IMR-90 (cell line): Measurements from ENCODE around the gene CERS4. TPM values are rescaled to one million over a fixed set of nuclear protein-coding genes. Genes with fewer than 3 reads are reported as not detected.

Experiments used
- ATAC-seq: fragments of 200-7000 bp; cut with Tn5 transposase; 2 replicates; pipeline ENCODE4 v1.9.1; 2020; ENCODE audit warnings: low read depth, mild to moderate bottlenecking, moderate library complexity
- BruUV-seq: library from RNA; stranded (reverse); fragments of 400-500 nt; replicated peaks from 2 replicates; lab custom pipeline; 2021; lab: Mats Ljungman, UMichigan
- CTCF ChIA-PET: fragments of 300-600 bp; formaldehyde crosslinking; extraction: SDS; loops from one replicate; lab custom pipeline; 2021; ENCODE audit warnings: antibody characterized with exemption; lab: Yijun Ruan, JAX
- POLR2A ChIA-PET: fragments of 300-600 bp; sonication (Branson Sonifier 250); formaldehyde crosslinking; loops from one replicate; lab custom pipeline; 2022; ENCODE audit warnings: antibody characterized with exemption; ENCODE audit not compliant: unreplicated experiment; lab: Charles Lee
- DNase-seq: peaks from one replicate; pipeline ENCODE4 v3.0.0; 2013
- H2AFZ ChIP-seq: replicated peaks from 2 replicates; pipeline ENCODE3; 2013; ENCODE audit warnings: low read length, mild to moderate bottlenecking; ENCODE audit not compliant: poor library complexity
- H2AK5ac ChIP-seq: 2 replicates; pipeline ENCODE4 v1.6.1; 2013; ENCODE audit warnings: low read depth, low read length, inconsistent platforms
- H2AK9ac ChIP-seq: replicated peaks from 2 replicates; pipeline ENCODE3; 2013; ENCODE audit warnings: mild to moderate bottlenecking, low read depth, low read length, moderate library complexity; ENCODE audit not compliant: poor library complexity
- H2BK120ac ChIP-seq: 2 replicates; pipeline ENCODE4 v1.6.1; 2013; ENCODE audit warnings: low read depth, low read length, inconsistent platforms
- H2BK15ac ChIP-seq: 3 replicates; pipeline ENCODE4 v1.6.1; 2013; ENCODE audit warnings: low read depth, low read length, inconsistent platforms
- H2BK20ac ChIP-seq: 2 replicates; pipeline ENCODE4 v1.6.1; 2013; ENCODE audit warnings: low read depth, mild to moderate bottlenecking, inconsistent platforms, low read length, moderate library complexity
- H2BK5ac ChIP-seq: 2 replicates; pipeline ENCODE4 v1.6.1; 2013; ENCODE audit warnings: mild to moderate bottlenecking, low read depth, low read length, inconsistent platforms; ENCODE audit not compliant: poor library complexity, severe bottlenecking
- H3K14ac ChIP-seq: replicated peaks from 2 replicates; pipeline ENCODE4 v1.6.1; 2013; ENCODE audit warnings: low read depth, low read length, inconsistent platforms
- H3K18ac ChIP-seq: 2 replicates; pipeline ENCODE4 v1.6.1; 2013; ENCODE audit warnings: low read depth, low read length, control low read depth
- H3K23ac ChIP-seq: 2 replicates; pipeline ENCODE4 v1.6.1; 2013; ENCODE audit warnings: low read depth, low read length, inconsistent platforms
- H3K27ac ChIP-seq: 2 replicates; pipeline ENCODE4 v1.5.1; 2013; ENCODE audit warnings: mild to moderate bottlenecking, control low read depth, low read length; ENCODE audit not compliant: insufficient read depth
- H3K27me3 ChIP-seq: 2 replicates; pipeline ENCODE4 v1.6.1; 2013; ENCODE audit warnings: low read length; ENCODE audit not compliant: control insufficient read depth, insufficient read depth
- H3K36me3 ChIP-seq: 2 replicates; pipeline ENCODE4 v1.6.1; 2013; ENCODE audit warnings: low read length, mixed read lengths; ENCODE audit not compliant: control insufficient read depth, insufficient read depth
- H3K4ac ChIP-seq: 2 replicates; pipeline ENCODE4 v1.6.1; 2013; ENCODE audit warnings: low read depth, low read length, inconsistent platforms
- H3K4me1 ChIP-seq: 2 replicates; pipeline ENCODE4 v1.6.1; 2013; ENCODE audit warnings: low read length, mixed read lengths; ENCODE audit not compliant: control insufficient read depth, insufficient read depth
- H3K4me2 ChIP-seq: 2 replicates; pipeline ENCODE4 v1.6.1; 2013; ENCODE audit warnings: low read depth, mild to moderate bottlenecking, control low read depth, low read length, moderate library complexity
- H3K4me3 ChIP-seq: 2 replicates; pipeline ENCODE4 v1.5.1; 2013; ENCODE audit warnings: low read depth, mild to moderate bottlenecking, control low read depth, low read length, moderate library complexity; ENCODE audit not compliant: insufficient read depth
- H3K56ac ChIP-seq: 2 replicates; pipeline ENCODE4 v1.6.1; 2013; ENCODE audit warnings: low read length, inconsistent platforms; ENCODE audit not compliant: insufficient read depth; ENCODE audit errors: extremely low read depth
- H3K79me1 ChIP-seq, 2 experiments: 2 replicates each; pipeline ENCODE4 v1.6.1; 2013; ENCODE audit warnings: low read length in 2 of 2, inconsistent platforms in 1 of 2, low read depth in 1 of 2
- H3K9ac ChIP-seq: 2 replicates; pipeline ENCODE4 v1.6.1; 2013; ENCODE audit warnings: low read depth, low read length, control low read depth
- H3K9me1 ChIP-seq: 2 replicates; pipeline ENCODE4 v1.6.1; 2013; ENCODE audit warnings: low read length, inconsistent platforms; ENCODE audit not compliant: insufficient read depth
- H3K9me3 ChIP-seq: 2 replicates; pipeline ENCODE4 v1.6.1; 2013; ENCODE audit warnings: low read length; ENCODE audit not compliant: control insufficient read depth, insufficient read depth
- H4K20me1 ChIP-seq: 2 replicates; pipeline ENCODE4 v1.6.1; 2013; ENCODE audit warnings: low read length, inconsistent platforms; ENCODE audit not compliant: insufficient read depth
- H4K5ac ChIP-seq: 2 replicates; pipeline ENCODE4 v1.6.1; 2013; ENCODE audit warnings: mild to moderate bottlenecking, low read depth, low read length, control low read depth
- H4K8ac ChIP-seq, 2 experiments: 2 replicates each; pipeline ENCODE4 v1.6.1; 2013; ENCODE audit warnings: low read depth in 2 of 2, low read length in 2 of 2, control low read depth in 1 of 2, inconsistent platforms in 1 of 2
- H4K91ac ChIP-seq: 2 replicates; pipeline ENCODE4 v1.6.1; 2013; ENCODE audit warnings: low read depth, low read length, inconsistent platforms; ENCODE audit not compliant: insufficient read depth
- CTCF ChIP-seq: conservative IDR thresholded peaks from 2 replicates; pipeline ENCODE4 v1.5.1; 2012; ENCODE audit warnings: mild to moderate bottlenecking, low read depth, low read length, improper control_type of control experiment
- MAZ ChIP-seq: IDR thresholded peaks from 2 replicates; pipeline ENCODE4 v1.6.1; 2012; ENCODE audit warnings: low read depth, mild to moderate bottlenecking, low read length, improper control_type of control experiment, moderate library complexity, borderline replicate concordance
- MXI1 ChIP-seq: IDR thresholded peaks from 2 replicates; pipeline ENCODE4 v1.6.1; 2012; ENCODE audit warnings: low read depth, mild to moderate bottlenecking, low read length, moderate library complexity, borderline replicate concordance
- WGBS, 2 experiments: methylation state at CpG; one replicate each; pipeline versions ENCODE4 v1.1.5 to v1.1.7; 2013; ENCODE audit warnings: missing lambda C conversion rate in 2 of 2; ENCODE audit not compliant: insufficient read length in 1 of 2; ENCODE audit errors: extremely low coverage in 2 of 2; 5-methylcytosine and 5-hydroxymethylcytosine counted together
- dilution Hi-C: fragments of 300-500 bp; cut with HindIII; formaldehyde crosslinking; loops from one replicate; pipeline ENCODE4 v1.14.3; 2018; ENCODE audit warnings: low sequenced_read_pairs; ENCODE audit not compliant: unreplicated experiment
- in situ Hi-C: fragments of 300-500 bp; cut with MboI; formaldehyde crosslinking; loops from 3 replicates; pipeline ENCODE4 v1.14.3; 2019; ENCODE audit warnings: low sequenced_read_pairs, inconsistent platforms, mixed read lengths
- intact Hi-C: fragments of 100-400 bp; cut with micrococcal nuclease; formaldehyde crosslinking; loops from 2 replicates; pipeline ENCODE4 v1.10.0; 2022
- polyA plus RNA-seq, 3 experiments: library from polyadenylated mRNA; depleted of rRNA; stranded (reverse); fragments of >200 nt; gene quantifications; 2 replicates each; pipeline ENCODE4 v1.2.3, GENCODE V29; 2012; ENCODE audit warnings: low replicate concordance in 1 of 3
- total RNA-seq: library from RNA; depleted of rRNA; stranded (reverse); fragments of >200 nt; gene quantifications from 2 replicates; pipeline ENCODE4 v1.2.3, GENCODE V29; 2012

The CERS4 gene
- total and polyA plus RNA-seq, 2 of the 4 experiments (the other 2 are of a cell fraction) = 3.2 to 5.7 TPM

- H2AK9ac ChIP-seq = peak overlapping the region; percentile 95
- peaks cover 6 to 22% of the 10 kb centered on the region in 2 experiments; a peak in 3 of 4 replicates for H3K79me1 ChIP-seq
- ChIA-PET POLR2A (no interaction called here), CTCF (no interaction called here)
- H2BK120ac ChIP-seq = no peak overlapping the region
- peak overlapping the region; percentile 59; the same call in 1 of the 2 replicates for H3K23ac ChIP-seq
- peak overlapping the region; percentile 26; the same call in 1 of the 2 replicates for H3K4ac ChIP-seq
- peaks cover 11% of the 10 kb centered on the region for H3K36me3 ChIP-seq
- peak overlapping the region; percentile 93 for H3K4me2 ChIP-seq
- H2BK15ac ChIP-seq = no peak overlapping the region; the same call in 2 of the 3 replicates
- intact Hi-C loops = no loop called here
- TF ChIP-seq MXI1 (no peak), CTCF (no peak), MAZ (no peak)
- no peaks in the 10 kb centered on the region for H3K9me3 ChIP-seq
- BruUV-seq = no TSS peak
- H2BK20ac ChIP-seq = no peak overlapping the region
- peak overlapping the region; percentile 51 for H3K4me3 ChIP-seq
- peak overlapping the region; percentile 36 for H3K9ac ChIP-seq
- H4K20me1 ChIP-seq = no peaks in the 10 kb centered on the region
- no peak overlapping the region; the same call in 1 of the 2 replicates for H3K27ac ChIP-seq
- H4K91ac ChIP-seq = peak overlapping the region; percentile 8; the same call in 1 of the 2 replicates
- dilution Hi-C loops = no loop called here
- no peak overlapping the region for H2BK5ac ChIP-seq
- no peak overlapping the region for H3K56ac ChIP-seq
- 5% methylated on average over 8 of the region's 24 CpGs; no CpG with 5 or more reads in 1 of the 2 experiments for WGBS, 2 experiments
- H3K9me1 ChIP-seq = peaks cover 3% of the 10 kb centered on the region
- H2AK5ac ChIP-seq = peak overlapping the region; percentile 81
- peak overlapping the region; percentile 92 for H2AFZ ChIP-seq
- no peak for ATAC-seq
- H3K18ac ChIP-seq = no peak overlapping the region
- no peaks in the 10 kb centered on the region for H3K27me3 ChIP-seq
- peak overlapping the region; percentile 59 to 80 for H4K8ac ChIP-seq
- DNase-seq = no peak
- peak overlapping the region; percentile 19 for H3K14ac ChIP-seq
- in situ Hi-C loops = no loop called here
- H3K4me1 ChIP-seq = peaks cover 6% of the 10 kb centered on the region
- no peak overlapping the region for H4K5ac ChIP-seq
These were observed 98.3 kb downstream of the CERS4 start for GRCh38 chr19:8307400-8307964.
